Ishikawa (cell line): ENCODE data around the gene TESPA1.

Source experiments
- CREB1 ChIP-seq: IDR thresholded peaks from 2 replicates; pipeline ENCODE4 v1.6.1; 2012; ENCODE audit warnings: low read depth
- EGR1 ChIP-seq: IDR thresholded peaks from 2 replicates; pipeline ENCODE4 v1.6.1; 2012
- EP300 ChIP-seq: IDR thresholded peaks from 2 replicates; pipeline ENCODE4 v1.6.1; 2012; ENCODE audit warnings: borderline replicate concordance
- FOXM1 ChIP-seq: IDR thresholded peaks from 2 replicates; pipeline ENCODE4 v1.6.1; 2012; ENCODE audit warnings: low read depth, borderline replicate concordance
- MAX ChIP-seq: IDR thresholded peaks from 2 replicates; pipeline ENCODE4 v1.6.1; 2012
- NFIC ChIP-seq: IDR thresholded peaks from 2 replicates; pipeline ENCODE4 v1.6.1; 2012
- RAD21 ChIP-seq: IDR thresholded peaks from 2 replicates; pipeline ENCODE4 v1.6.1; 2012; ENCODE audit warnings: low read depth
- REST ChIP-seq: IDR thresholded peaks from 2 replicates; pipeline ENCODE4 v1.6.1; 2012; ENCODE audit warnings: low read depth, mild to moderate bottlenecking
- TAF1 ChIP-seq: IDR thresholded peaks from 2 replicates; pipeline ENCODE4 v1.6.1; 2012; ENCODE audit warnings: low read depth, mild to moderate bottlenecking
- TCF12 ChIP-seq: IDR thresholded peaks from 2 replicates; pipeline ENCODE4 v1.6.1; 2012; ENCODE audit warnings: low read depth
- YY1 ChIP-seq: IDR thresholded peaks from 2 replicates; pipeline ENCODE4 v1.6.1; 2012; ENCODE audit warnings: low read depth
- ZBTB7A ChIP-seq: IDR thresholded peaks from 2 replicates; pipeline ENCODE4 v1.6.1; 2012; ENCODE audit warnings: low read depth

The TESPA1 gene

GRCh38 chr12:54924972-54925707 is 59.4 kb downstream of the TESPA1 start:
- TF ChIP-seq TCF12 (no peak), REST (no peak)

GRCh38 chr12:54917001-54917488 is 67.5 kb downstream of the TESPA1 start:
- TF ChIP-seq EP300 (no peak), FOXM1 (no peak), MAX (no peak), NFIC (no peak), CREB1 (no peak), EGR1 (no peak), ZBTB7A (no peak), TAF1 (no peak), YY1 (no peak), RAD21 (no peak), REST (no peak), TCF12 (no peak)
